K562 (cell line): Measurements from ENCODE around the gene CCDC169. TPM values are rescaled to one million over a fixed set of nuclear protein-coding genes. Genes with fewer than 3 reads are reported as not detected.

Source experiments
- CXXC5 ChIP-seq: fragments of 250-450 bp; sonication (Bioruptor Pico); IDR thresholded peaks from 2 replicates; pipeline ENCODE4 v1.8.0; 2022; ENCODE audit warnings: inconsistent platforms, mild to moderate bottlenecking, moderate library complexity
- JUN ChIP-seq, 2 experiments: sonication (generic) in 1 of 2; formaldehyde crosslinking in 1 of 2; IDR thresholded peaks; 2 replicates each; pipeline versions ENCODE4 v1.6.1 to v1.8.0; 2012 to 2022; ENCODE audit warnings: borderline replicate concordance in 2 of 2, mild to moderate bottlenecking in 2 of 2, improper control_type of control experiment in 1 of 2, low read depth in 1 of 2, low read length in 1 of 2, missing genetic modification reagents in 1 of 2
- KDM5B ChIP-seq: fragments of 200-600 bp; sonication (generic); IDR thresholded peaks from 2 replicates; pipeline ENCODE4 v1.6.1; 2012; ENCODE audit warnings: low read depth, mild to moderate bottlenecking, moderate library complexity, low read length, control low read depth, inconsistent platforms; ENCODE audit not compliant: insufficient replicate concordance
- L3MBTL2 ChIP-seq: fragments of 450-650 bp; IDR thresholded peaks from 2 replicates; pipeline ENCODE4 v1.6.1; 2016; ENCODE audit warnings: mild to moderate bottlenecking, moderate library complexity
- MAFK ChIP-seq: IDR thresholded peaks from 2 replicates; pipeline ENCODE4 v1.6.1; 2011; ENCODE audit warnings: low read length, improper control_type of control experiment
- NFIC ChIP-seq: fragments of 450-650 bp; IDR thresholded peaks from 2 replicates; pipeline ENCODE4 v1.6.1; 2017; ENCODE audit warnings: mild to moderate bottlenecking, inconsistent platforms
- PML ChIP-seq: IDR thresholded peaks from 2 replicates; pipeline ENCODE4 v1.6.1; 2012; ENCODE audit warnings: low read length, inconsistent platforms
- RBFOX2 ChIP-seq: fragments of 200-400 bp; formaldehyde crosslinking; IDR thresholded peaks from 2 replicates; pipeline ENCODE4 v1.6.1; 2017; ENCODE audit warnings: low read depth, mild to moderate bottlenecking, low read length, moderate library complexity
- SUPT5H ChIP-seq: fragments of 450-650 bp; IDR thresholded peaks from 2 replicates; pipeline ENCODE4 v1.6.1; 2016
- TBP ChIP-seq: optimal IDR thresholded peaks from 2 replicates; pipeline ENCODE3; 2011; ENCODE audit warnings: low read depth, low read length, improper control_type of control experiment
- polyA plus RNA-seq, 8 experiments: library from polyadenylated mRNA; depleted of rRNA in 4 of 8; stranded (reverse) in 5 of 8; unstranded in 3 of 8; fragments of >200 nt; fragmentation: Nextera tagmentation in 2 of 8; fragmentation: Illumina TruSeq in 1 of 8; extraction: Ambion mirVana in 2 of 8; extraction: Trizol in 1 of 8; gene quantifications; 2 replicates each; pipeline versions ENCODE4 v1.2.1 to v1.2.3, GENCODE V29; 2011 to 2014; ENCODE audit warnings: inconsistent platforms in 1 of 8, missing spikeins in 1 of 8
- total RNA-seq, 7 experiments: library from RNA; depleted of rRNA in 6 of 7; stranded (reverse); fragments of >200 nt in 6 of 7; fragmentation: Illumina TruSeq in 2 of 7; extraction: Trizol in 2 of 7; gene quantifications; 2 replicates each; pipeline versions ENCODE4 v1.2.1 to v1.2.3, GENCODE V29; 2011 to 2021; ENCODE audit warnings: low replicate concordance in 1 of 7
- TF ChIP-seq, protein P1 (sequence below): sonication (generic); formaldehyde crosslinking; IDR thresholded peaks from 2 replicates; pipeline ENCODE4 v1.8.0; 2022; ENCODE audit warnings: mild to moderate bottlenecking, missing genetic modification reagents
- TF ChIP-seq, protein P2 (sequence below): fragments of 450-650 bp; IDR thresholded peaks from 2 replicates; pipeline ENCODE4 v1.6.1; 2016; ENCODE audit warnings: antibody characterized with exemption
- TF ChIP-seq, protein P3 (sequence below): fragments of 450-650 bp; IDR thresholded peaks from 2 replicates; pipeline ENCODE4 v1.6.1; 2017; ENCODE audit warnings: antibody characterized with exemption, mild to moderate bottlenecking

Gene CCDC169
- total and polyA plus RNA-seq, 9 of the 15 experiments (the other 6 are each of a cell fraction or from before 2014, with no cell fraction given): 6.8 to 22.0 (median 12.4) TPM

GRCh38 chr13:36297366-36298338, at the start of gene CCDC169 (continued):
- peak; percentile 79 for TF ChIP-seq KDM5B
- TF ChIP-seq, protein P1, sequence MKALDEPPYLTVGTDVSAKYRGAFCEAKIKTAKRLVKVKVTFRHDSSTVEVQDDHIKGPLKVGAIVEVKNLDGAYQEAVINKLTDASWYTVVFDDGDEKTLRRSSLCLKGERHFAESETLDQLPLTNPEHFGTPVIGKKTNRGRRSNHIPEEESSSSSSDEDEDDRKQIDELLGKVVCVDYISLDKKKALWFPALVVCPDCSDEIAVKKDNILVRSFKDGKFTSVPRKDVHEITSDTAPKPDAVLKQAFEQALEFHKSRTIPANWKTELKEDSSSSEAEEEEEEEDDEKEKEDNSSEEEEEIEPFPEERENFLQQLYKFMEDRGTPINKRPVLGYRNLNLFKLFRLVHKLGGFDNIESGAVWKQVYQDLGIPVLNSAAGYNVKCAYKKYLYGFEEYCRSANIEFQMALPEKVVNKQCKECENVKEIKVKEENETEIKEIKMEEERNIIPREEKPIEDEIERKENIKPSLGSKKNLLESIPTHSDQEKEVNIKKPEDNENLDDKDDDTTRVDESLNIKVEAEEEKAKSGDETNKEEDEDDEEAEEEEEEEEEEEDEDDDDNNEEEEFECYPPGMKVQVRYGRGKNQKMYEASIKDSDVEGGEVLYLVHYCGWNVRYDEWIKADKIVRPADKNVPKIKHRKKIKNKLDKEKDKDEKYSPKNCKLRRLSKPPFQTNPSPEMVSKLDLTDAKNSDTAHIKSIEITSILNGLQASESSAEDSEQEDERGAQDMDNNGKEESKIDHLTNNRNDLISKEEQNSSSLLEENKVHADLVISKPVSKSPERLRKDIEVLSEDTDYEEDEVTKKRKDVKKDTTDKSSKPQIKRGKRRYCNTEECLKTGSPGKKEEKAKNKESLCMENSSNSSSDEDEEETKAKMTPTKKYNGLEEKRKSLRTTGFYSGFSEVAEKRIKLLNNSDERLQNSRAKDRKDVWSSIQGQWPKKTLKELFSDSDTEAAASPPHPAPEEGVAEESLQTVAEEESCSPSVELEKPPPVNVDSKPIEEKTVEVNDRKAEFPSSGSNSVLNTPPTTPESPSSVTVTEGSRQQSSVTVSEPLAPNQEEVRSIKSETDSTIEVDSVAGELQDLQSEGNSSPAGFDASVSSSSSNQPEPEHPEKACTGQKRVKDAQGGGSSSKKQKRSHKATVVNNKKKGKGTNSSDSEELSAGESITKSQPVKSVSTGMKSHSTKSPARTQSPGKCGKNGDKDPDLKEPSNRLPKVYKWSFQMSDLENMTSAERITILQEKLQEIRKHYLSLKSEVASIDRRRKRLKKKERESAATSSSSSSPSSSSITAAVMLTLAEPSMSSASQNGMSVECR: peak; percentile 56; the same call in 1 of the 2 replicates
- TF ChIP-seq NFIC: peak; percentile 35; the same call in 1 of the 2 replicates
- peak; percentile 40; the same call in 1 of the 2 replicates for TF ChIP-seq JUN (IDR thresholded peaks at IDR 0.05; ENCODE audit: borderline replicate concordance, low read depth, low read length)
- peak; percentile 53; the same call in 1 of the 2 replicates for TF ChIP-seq JUN (CRISPR knock-in tag; IDR thresholded peaks at IDR 0.05; ENCODE audit: borderline replicate concordance)
- peak; percentile 86 for TF ChIP-seq CXXC5 (CRISPR knock-in tag)
- TF ChIP-seq, protein P2, sequence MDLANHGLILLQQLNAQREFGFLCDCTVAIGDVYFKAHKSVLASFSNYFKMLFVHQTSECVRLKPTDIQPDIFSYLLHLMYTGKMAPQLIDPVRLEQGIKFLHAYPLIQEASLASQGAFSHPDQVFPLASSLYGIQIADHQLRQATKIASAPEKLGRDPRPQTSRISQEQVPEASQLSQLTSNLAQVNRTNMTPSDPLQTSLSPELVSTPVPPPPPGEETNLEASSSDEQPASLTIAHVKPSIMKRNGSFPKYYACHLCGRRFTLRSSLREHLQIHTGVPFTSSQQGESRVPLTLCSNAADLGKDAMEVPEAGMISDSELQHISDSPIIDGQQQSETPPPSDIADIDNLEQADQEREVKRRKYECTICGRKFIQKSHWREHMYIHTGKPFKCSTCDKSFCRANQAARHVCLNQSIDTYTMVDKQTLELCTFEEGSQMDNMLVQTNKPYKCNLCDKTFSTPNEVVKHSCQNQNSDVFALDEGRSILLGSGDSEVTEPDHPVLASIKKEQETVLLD: peak; percentile 63; the same call in 1 of the 2 replicates
- peak; percentile 87 for TF ChIP-seq L3MBTL2
- no peak for TF ChIP-seq MAFK
- peak; percentile 78 for TF ChIP-seq SUPT5H
- TF ChIP-seq TBP: peak; percentile 46
- TF ChIP-seq, protein P3, sequence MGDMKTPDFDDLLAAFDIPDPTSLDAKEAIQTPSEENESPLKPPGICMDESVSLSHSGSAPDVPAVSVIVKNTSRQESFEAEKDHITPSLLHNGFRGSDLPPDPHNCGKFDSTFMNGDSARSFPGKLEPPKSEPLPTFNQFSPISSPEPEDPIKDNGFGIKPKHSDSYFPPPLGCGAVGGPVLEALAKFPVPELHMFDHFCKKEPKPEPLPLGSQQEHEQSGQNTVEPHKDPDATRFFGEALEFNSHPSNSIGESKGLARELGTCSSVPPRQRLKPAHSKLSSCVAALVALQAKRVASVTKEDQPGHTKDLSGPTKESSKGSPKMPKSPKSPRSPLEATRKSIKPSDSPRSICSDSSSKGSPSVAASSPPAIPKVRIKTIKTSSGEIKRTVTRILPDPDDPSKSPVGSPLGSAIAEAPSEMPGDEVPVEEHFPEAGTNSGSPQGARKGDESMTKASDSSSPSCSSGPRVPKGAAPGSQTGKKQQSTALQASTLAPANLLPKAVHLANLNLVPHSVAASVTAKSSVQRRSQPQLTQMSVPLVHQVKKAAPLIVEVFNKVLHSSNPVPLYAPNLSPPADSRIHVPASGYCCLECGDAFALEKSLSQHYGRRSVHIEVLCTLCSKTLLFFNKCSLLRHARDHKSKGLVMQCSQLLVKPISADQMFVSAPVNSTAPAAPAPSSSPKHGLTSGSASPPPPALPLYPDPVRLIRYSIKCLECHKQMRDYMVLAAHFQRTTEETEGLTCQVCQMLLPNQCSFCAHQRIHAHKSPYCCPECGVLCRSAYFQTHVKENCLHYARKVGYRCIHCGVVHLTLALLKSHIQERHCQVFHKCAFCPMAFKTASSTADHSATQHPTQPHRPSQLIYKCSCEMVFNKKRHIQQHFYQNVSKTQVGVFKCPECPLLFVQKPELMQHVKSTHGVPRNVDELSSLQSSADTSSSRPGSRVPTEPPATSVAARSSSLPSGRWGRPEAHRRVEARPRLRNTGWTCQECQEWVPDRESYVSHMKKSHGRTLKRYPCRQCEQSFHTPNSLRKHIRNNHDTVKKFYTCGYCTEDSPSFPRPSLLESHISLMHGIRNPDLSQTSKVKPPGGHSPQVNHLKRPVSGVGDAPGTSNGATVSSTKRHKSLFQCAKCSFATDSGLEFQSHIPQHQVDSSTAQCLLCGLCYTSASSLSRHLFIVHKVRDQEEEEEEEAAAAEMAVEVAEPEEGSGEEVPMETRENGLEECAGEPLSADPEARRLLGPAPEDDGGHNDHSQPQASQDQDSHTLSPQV: peak; percentile 43; the same call in 1 of the 2 replicates
- TF ChIP-seq PML: peak; percentile 38; the same call in 1 of the 2 replicates
- TF ChIP-seq RBFOX2: peak; percentile 81
